UCSD-AML1 (cell line): ENCODE data around the gene RPS28.
"Not testable (repeated sequence)": the region's sequence is repeated elsewhere in the genome, so short reads cannot be mapped to it uniquely, and the experiment has no call there.

Source experiments
- DNase-seq: peaks from one replicate; lab custom pipeline; 2025; ENCODE audit not compliant: unreplicated experiment; lab: John Stamatoyannopoulos, UW

RPS28 gene

DNA sequence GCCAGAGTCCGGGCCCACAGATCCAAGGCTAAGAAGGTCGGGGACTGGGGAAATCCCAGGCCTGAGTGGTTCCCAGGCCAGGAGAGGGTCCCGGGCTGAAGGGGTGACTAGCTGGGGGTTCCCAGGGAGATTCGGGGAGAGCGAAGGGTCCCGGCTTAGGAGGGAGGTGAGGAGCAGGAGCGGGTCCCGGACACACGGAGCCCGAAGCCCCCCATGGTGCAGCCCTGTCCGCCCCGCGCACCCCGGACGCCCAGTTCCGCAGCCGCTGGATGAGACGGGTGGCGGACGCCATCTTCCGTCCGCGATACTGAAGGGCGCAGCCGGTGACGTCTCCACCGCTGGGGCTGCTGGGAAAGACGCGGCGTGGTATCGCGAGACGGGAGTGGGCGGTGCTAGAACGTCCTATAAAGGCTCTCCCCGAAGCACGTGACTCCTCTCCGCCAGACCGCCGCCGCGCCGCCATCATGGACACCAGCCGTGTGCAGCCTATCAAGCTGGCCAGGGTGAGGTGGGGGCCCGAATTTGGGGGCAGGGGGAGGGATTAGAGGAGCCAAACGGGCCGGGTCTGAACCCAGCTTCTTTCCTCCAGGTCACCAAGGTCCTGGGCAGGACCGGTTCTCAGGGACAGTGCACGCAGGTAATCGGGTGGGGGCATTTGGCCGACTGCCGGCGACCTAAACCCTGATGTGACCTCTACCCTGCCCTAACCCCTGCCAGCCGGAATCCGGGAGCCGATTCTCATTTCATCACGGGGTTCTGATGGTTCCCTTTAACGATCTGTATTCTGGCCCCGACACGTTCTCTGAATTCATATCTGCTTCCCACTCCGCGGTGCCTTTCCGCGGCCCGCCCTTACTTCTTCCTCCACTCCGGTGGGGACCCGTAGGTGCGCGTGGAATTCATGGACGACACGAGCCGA, at the start of gene RPS28, which contains the start of gene NDUFA7:
TSS of gene RPS28 (plus strand) at position 430 of the 919 bp plus-strand sequence. CDS start at position 465, 35 bp downstream.
TSS of gene NDUFA7 (minus strand) at position 309 of the 919 bp plus-strand sequence. CDS start at position 292, 17 bp downstream.
- peak; percentile 96 for DNase-seq

DNA sequence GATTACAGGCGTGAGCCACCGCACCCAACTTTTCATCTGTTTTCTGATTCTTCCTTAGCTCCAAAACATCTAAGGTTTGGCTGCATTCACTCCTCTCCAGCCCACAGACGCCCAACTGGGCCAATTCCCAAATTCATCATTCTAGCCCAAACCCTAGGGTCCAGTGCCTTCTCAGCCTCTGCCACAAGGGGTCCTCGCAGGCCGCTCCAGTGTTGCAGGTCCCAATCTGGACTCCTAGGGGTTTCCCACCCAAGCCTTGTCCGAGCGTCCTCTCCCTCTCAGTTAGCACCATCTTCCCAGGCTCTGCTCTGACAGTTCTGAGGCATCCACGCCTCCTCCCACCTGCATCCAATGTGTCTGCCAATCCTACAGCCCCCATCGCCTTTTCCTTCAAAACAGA, 44.8 kb upstream of the RPS28 start:
- not testable (repeated sequence) for DNase-seq

DNA sequence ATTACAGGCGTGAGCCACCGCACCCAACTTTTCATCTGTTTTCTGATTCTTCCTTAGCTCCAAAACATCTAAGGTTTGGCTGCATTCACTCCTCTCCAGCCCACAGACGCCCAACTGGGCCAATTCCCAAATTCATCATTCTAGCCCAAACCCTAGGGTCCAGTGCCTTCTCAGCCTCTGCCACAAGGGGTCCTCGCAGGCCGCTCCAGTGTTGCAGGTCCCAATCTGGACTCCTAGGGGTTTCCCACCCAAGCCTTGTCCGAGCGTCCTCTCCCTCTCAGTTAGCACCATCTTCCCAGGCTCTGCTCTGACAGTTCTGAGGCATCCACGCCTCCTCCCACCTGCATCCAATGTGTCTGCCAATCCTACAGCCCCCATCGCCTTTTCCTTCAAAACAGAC, 30.0 kb upstream of the RPS28 start:
- DNase-seq = not testable (repeated sequence)

DNA sequence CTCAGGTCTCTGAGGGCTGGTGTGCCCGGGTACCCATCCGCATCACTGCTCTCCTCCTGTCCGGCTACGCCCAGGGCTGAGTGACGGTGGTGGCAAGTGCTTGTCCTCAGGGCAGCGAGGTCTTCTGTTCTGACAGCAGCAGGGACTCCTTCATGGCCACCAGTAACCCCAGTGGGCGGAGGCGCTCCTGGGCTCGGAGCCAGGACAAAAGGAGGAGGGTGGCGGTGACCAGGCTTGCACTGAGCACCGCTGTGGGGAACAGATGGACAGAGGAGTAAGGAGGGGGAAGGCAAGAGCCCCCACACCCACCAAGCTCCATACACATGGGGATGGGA, 19.0 kb upstream of the RPS28 start:
- no peak for DNase-seq

DNA sequence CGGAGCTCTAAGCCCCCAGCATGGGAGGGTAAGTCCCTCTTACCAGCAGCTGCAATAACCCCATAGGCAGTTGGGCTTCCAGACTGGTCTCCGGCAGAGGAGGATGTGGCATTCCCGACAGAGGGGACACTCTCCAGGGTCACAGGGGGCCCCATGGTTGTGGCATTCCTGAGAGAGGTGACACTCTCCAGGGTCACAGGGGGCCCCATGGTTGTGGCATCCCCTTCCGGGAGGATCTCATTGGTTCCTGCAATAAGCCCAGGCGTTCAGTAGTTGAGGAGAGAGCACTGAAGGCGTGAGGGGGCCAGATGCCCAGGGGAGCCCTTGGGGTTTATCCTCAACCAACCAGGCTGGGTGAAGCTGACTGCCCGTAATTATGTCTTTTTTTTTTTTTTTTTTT, 18.6 kb upstream of the RPS28 start:
- DNase-seq = no peak

DNA sequence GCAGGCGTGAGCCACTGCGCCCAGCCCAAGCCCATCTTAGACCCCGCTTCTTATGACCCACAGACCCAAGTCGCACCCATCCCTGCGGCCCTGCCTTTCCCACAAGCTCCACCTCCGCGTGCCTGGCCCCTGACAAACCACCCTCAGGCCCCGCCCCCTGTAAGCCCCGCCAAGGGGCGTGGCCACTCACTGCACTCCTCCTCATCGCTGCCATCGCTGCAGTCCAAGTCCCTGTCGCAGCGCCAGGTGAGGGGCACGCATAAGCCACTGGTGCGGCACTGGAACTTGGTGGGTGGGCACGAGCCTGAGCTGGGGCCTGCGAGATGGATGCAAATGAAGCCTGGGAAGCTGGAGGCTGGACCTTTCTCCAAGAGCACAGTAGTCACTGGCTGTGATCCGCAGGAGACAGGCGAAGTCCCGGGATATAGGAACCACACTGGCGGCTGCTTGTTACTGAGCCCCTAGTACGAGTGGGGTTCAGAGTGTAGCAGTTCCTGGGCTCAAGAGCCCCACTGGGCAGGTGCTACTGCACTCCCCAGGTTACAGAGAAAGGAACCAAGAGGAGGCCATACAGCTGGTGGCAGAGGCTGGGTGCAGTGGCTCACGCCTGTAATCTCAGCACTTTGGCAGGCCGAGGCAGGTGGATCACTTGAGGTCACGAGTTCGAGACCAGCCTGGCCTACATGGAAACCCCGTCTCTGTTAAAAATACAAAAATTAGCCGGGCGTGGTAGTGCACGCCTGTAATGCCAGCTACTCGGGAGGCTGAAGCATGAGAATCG, 16.3 kb upstream of the RPS28 start:
- DNase-seq = no peak

DNA sequence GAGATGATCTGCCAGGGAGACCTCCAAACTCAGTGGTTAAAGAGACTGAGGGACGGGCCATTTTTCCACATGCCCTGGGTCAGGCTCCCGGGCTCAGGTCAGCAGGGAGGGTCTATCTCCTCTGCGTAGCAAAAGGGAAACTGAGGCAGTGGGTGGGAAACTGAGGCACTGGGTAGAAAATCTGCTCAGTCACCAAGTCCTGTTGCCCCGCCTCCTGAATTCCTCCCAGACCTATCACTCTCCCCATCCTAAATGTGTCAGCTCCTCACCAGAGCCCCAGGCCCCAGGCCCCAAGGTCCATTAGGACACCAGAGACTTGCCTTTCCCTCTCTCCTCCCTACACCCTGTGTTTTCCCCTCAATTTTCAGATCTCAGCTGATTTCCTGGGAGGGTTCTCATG, 15.5 kb upstream of the RPS28 start:
- no peak for DNase-seq

DNA sequence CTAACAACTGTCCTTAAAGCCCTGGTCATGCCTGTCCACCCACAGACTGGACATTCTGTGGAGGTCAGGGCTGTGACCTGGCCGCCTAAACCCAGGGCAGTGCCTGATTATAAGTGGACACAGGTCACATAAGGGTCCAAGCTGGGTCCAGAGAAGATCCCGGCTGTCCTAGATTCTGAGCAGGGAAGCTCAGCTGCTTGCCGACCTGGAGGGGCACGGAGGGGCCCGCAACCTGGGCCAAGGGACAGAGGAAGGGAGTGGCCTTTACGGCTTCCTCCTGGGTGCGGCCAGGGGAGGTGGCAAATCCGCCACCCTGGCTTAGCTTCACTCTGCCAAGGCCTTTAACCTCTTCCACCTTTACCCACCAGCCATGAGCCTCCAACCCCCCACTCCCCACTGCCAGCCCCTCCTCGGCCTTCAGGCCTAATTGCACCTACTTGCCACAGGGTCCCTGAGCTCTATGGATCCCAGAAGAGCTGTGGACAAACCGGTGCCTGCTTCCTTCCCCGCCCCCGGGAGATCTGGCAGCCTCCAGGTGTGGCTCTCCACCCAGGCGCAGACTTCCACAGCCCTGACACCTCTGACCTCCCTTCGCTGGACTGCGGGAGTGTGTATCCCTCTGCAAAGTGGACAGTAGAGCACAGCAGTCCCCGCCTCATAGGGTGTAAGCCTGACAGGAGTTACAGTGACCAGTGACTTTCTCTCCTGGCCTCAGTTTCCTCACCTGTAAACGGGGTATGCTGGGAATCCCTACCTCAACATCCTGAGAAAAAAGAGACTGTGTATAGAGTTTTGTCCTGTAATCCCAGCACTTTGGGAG, 14.9 kb upstream of the RPS28 start:
- DNase-seq = no peak

DNA sequence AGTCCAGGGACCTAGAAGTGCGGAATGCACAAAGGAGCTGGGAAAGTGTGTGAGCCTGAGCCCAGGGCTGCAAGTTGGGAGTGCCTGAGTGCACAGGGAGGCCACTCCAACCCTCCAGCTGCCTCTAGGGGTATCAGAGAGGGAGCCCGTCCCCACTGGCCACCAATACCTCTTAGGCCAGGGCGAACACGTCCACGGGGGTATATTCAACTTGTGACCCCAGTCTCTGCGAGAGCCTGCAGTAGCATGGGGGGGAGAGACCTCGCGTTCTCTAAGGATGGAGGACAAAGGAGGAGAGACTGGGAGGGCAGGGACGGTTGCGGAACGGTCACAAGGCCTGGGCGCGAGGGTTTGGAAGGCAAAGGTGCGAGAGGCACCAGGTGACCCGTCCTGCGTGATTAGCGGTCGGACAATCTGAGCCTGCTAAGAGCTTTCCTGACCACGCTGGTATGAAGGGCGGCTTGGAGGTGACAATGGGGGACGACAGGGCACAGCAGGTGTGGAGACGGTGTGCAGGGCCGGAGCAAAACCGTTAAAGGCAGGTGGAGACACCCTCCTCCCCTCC, 13.8 kb upstream of the RPS28 start:
- DNase-seq = no peak

DNA sequence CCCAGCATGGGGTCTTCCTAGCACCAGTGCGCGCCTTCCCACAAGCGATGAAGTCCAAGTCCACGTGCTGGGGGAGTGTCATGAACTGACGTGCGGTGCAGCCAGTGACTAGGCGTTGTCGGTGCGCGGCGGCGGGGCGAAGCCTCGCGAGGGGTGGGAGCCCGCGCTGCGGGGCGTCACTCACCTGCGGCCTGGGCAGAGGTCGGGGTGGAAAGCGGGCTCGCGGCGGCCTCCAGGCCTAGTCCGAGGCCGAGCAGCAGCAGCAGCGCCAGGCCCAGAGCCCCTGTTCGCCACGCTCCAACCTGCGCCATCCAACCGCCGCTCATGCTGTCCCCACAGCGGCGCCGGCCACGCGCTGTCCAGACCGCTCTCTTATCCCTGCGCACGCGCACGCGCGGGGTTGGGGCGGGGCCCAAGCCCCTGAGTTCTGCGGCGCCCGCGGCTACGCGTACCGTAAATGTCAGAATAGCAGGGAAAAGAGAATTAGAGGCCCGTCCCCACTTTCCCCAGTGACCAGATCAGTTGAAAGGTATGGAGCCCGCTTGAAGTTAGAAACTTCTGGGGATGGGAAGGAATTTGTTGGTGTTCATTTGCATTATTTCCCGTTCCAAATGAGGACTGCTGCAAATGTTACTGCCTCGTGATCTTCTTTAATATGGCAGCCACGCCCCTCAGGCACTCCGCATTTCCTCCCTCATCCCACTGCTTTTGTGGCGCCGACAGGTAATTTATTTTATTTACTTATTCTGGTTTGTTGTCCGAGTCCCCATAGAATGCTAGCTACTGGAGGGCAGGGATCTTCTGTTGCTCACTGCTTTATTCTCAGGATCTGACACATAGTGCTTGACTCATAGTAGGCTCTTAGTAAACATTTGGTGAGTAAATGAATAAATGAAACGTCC, 13.1 kb upstream of the RPS28 start, which contains the start of gene CD320:
TSS of gene CD320 (minus strand) at position 394 of the 902 bp plus-strand sequence. CDS start at position 326, 68 bp downstream.
- DNase-seq = no peak

DNA sequence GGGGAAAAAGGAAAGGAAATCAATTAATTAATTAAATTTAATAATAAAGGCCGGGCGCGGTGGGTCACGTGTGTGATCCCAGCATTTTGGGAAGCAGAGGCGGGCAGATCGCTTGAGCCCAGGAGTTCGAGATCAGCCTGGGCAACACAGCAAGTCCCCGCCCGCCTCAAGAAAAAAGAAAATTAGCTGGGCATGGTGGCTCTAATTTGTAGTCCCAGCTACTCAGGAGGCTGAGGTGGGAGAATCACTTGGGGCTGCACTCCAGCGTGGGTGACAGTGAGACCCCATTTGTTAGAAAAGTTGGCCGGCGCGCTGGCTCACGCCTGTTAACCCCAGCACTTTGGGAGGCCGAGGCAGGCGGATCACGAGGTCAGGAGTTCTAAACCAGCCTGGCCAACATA, 12.4 kb upstream of the RPS28 start:
- DNase-seq = no peak

DNA sequence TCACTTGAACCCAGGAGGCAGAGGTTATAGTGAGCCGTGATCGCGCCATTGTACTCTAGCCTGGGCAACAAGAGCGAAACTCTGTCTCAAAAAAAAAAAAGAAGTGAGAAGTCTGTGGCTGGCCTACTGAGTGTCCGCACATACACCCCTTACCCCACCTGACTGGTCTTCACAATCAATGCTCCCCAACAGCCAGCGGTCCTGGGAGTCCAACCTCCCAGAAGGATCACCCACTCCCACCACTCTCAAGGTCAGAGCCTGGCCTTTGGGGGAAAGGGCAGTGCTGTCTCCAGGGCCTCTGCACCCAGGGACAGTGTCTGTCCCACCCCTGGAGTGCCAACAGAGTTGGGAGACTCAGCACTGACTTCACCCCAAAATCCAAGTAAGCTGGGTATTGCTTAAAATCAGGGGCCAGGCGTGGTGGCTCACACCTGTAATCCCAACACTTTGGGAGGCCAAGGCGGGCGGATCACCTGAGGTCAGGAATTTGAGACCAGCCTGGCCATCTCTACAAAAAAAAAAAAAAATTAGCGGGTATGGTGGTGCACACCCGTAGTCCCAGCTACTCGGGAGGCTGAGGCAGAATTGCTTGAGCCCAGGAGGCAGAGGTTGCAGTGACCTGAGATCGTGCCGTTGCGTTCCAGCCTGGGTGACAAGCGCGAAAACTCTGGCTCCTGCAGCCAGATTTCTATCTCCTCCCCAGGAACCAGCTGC, 10.8 kb upstream of the RPS28 start:
- DNase-seq = no peak

DNA sequence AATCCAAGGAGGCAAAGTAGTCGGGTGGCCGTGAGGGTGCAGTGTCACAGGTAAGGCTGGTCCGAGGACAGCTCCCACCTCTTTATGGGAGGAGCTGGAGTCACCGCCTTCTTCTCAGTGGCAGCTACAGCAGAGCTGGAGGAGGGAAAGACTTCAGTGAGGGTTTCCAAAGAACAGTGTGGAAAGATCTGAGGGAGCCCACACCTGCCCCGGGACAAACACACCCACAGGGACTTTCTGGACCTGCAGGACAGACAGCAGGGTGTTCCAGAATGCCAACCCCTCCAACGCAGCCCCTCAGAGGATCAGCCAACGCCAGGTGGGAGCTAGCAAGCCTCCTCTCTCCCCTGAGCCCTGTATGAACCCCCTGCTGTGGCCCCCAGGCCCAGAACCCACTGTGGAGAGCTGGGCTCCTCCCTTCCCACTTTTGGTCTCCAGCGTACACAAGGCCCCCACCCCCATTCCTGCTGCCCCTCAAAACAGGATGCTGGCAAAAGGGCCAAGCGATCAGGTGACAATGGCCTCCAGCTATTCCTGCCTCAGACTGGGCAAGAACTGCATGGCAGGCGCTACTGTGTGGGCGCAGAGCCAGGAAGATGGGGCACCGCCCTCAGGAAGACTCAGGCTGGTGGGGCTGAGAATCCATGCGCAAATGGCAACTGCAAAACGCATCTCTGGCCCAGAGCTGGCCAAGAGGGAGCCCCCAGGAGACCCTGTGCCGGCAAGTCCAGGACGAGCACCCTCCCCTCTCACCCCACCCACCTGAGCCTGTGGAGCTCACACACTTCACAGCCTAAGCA, 9.6 kb upstream of the RPS28 start:
- DNase-seq = no peak

DNA sequence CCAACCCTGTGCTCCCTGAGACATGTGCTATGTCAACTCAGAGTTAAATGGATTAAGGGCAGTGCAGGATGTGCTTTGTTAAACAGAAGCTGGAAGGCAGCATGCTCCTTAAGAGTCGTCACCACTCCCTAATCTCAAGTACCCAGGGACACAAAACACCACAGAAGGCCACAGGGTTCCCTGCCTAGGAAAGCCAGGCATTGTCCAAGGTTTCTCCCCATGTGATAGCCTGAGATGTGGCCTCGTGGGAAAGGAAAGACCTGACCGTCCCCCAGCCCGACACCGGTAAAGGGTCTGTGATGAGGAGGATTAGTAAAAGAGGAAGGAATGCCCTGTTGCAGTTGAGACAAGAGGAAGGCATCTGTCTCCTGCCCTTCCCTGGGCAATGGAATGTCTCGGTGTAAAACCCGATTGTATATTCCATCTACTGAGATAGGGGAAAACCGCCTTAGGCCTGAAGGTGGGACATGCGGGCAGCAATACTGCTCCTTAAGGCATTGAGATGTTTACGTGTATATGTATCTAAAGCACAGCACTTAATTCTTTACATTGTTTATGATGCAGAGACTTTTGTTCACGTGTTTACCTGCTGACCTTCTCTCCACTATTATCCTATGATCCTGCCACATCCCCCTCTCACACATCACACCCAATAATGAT, 6.2 kb upstream of the RPS28 start:
- not testable (repeated sequence) for DNase-seq

DNA sequence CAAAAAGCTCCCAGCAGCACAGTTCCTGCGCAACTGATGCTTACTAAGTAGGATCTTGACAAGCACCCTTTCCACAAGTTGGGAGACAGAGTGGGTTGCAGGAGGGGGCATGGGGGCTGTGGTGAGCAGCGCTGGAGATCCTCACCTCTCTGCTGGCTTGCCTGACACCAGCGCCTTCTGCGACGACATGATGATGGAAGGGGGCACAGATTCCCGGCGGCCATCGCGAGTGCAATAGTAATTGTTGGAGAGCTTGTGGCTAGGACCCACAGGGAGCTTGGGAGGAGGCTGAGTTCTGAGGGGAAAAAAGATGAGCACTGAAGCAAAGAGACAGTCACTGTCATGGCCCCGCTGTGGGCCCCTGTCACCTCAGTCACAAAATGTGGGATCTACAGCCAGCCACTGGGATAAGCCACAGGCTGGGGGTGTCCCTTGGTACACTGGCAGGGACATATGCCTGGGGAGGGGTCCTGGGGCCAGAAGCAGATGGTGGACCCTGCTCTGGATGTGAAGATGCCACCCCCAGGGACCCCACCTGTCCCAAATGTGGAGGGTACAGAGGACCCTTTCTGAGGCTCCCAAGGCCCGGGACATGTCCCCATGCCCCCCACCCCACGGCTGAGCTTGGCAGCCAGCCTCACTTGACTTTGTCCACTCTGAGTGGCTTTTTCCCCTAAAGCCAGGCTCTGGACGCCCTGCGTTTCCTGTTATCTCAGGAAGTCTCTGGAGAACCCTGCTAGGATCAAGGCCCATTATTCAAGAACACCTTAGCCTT, 4.8 kb upstream of the RPS28 start:
- no peak for DNase-seq

DNA sequence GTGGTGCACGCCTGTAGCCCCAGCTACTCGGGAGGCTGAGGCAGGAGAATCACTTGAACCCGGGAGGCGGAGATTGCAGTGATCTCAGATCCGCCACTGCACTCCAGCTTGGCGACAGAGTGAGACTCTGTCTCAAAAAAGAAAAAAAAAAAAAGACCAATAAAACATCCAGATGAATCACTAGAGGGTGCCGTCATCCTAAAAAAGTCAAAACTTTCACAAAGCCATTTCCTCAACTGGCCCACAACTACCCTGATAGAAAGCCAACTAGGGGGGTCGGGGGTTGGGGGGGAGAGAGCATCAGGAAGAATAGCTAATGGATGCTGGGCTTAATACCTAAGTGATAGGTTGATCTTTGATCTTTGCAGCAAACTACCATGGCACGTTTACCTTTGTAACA, 2.5 kb upstream of the RPS28 start:
- DNase-seq = not testable (repeated sequence)
